Mesenchymal stem cell (in vitro differentiated cells and primary cell): ENCODE data around the gene EPG5.

Experiments
- DNase-seq: peaks from one replicate; pipeline ENCODE4 v3.0.0-alpha.2; 2013
- H2AFZ ChIP-seq: one replicate; pipeline ENCODE4 v1.6.1; 2013; ENCODE audit warnings: low read depth, mild to moderate bottlenecking, control low read depth, inconsistent platforms, low read length, moderate library complexity
- H2AK5ac ChIP-seq: 2 replicates; pipeline ENCODE4 v1.6.1; 2013; ENCODE audit warnings: low read length, moderate library complexity, mild to moderate bottlenecking, inconsistent platforms; ENCODE audit not compliant: severe bottlenecking
- H2BK120ac ChIP-seq: one replicate; pipeline ENCODE4 v1.6.1; 2013; ENCODE audit warnings: low read depth, mild to moderate bottlenecking, inconsistent platforms, low read length, moderate library complexity
- H2BK12ac ChIP-seq, 2 experiments: one replicate each; pipeline ENCODE4 v1.6.1; 2013; ENCODE audit warnings: inconsistent platforms in 2 of 2, low read length in 2 of 2, mild to moderate bottlenecking in 2 of 2, moderate library complexity in 2 of 2, control low read depth in 1 of 2
- H2BK15ac ChIP-seq: one replicate; pipeline ENCODE4 v1.6.1; 2013; ENCODE audit warnings: mild to moderate bottlenecking, low read depth, inconsistent platforms; ENCODE audit not compliant: poor library complexity, severe bottlenecking
- H2BK5ac ChIP-seq: 2 replicates; pipeline ENCODE4 v1.6.1; 2013; ENCODE audit warnings: low read depth, mild to moderate bottlenecking, low read length, control low read depth, inconsistent platforms; ENCODE audit not compliant: poor library complexity, severe bottlenecking
- H3K14ac ChIP-seq, 2 experiments: one replicate each; pipeline ENCODE4 v1.6.1; 2013; ENCODE audit warnings: inconsistent platforms in 2 of 2, low read length in 2 of 2, control low read depth in 1 of 2, mild to moderate bottlenecking in 1 of 2, moderate library complexity in 1 of 2
- H3K18ac ChIP-seq, 2 experiments: one replicate each; pipeline ENCODE4 v1.6.1; 2013; ENCODE audit warnings: inconsistent platforms in 2 of 2, low read length in 2 of 2, control low read depth in 1 of 2, low read depth in 1 of 2, mild to moderate bottlenecking in 1 of 2
- H3K23ac ChIP-seq, 2 experiments: one replicate each; pipeline ENCODE4 v1.6.1; 2013; ENCODE audit warnings: inconsistent platforms in 2 of 2, low read length in 2 of 2, mild to moderate bottlenecking in 2 of 2, moderate library complexity in 2 of 2, control low read depth in 1 of 2
- H3K27ac ChIP-seq: 2 replicates; pipeline ENCODE4 v1.5.1; 2013; ENCODE audit warnings: mild to moderate bottlenecking, moderate library complexity, low read length, control low read depth, inconsistent platforms; ENCODE audit not compliant: poor library complexity, severe bottlenecking
- H3K27me3 ChIP-seq, 2 experiments: 2 replicates each; pipeline versions ENCODE4 v1.6.1 to v1.7.0; 2013; ENCODE audit warnings: low read length in 2 of 2, mild to moderate bottlenecking in 2 of 2, moderate library complexity in 2 of 2, control low read depth in 1 of 2, inconsistent platforms in 1 of 2; ENCODE audit not compliant: control insufficient read depth in 1 of 2, insufficient read depth in 1 of 2
- H3K36me3 ChIP-seq, 2 experiments: 2 replicates each; pipeline versions ENCODE4 v1.6.1 to v1.7.0; 2013; ENCODE audit warnings: low read length in 2 of 2, control low read depth in 1 of 2, inconsistent platforms in 1 of 2, low read depth in 1 of 2, mild to moderate bottlenecking in 1 of 2; ENCODE audit not compliant: insufficient read depth in 2 of 2, control insufficient read depth in 1 of 2
- H3K4ac ChIP-seq, 2 experiments: one replicate each; pipeline ENCODE4 v1.6.1; 2013; ENCODE audit warnings: inconsistent platforms in 2 of 2, low read length in 2 of 2, mild to moderate bottlenecking in 2 of 2, moderate library complexity in 2 of 2, control low read depth in 1 of 2, low read depth in 1 of 2
- H3K4me1 ChIP-seq: 2 replicates; pipeline ENCODE4 v1.6.1; 2013; ENCODE audit warnings: low read depth, low read length, control low read depth; ENCODE audit not compliant: control insufficient read depth, insufficient read depth
- H3K4me2 ChIP-seq: 2 replicates; pipeline ENCODE4 v1.6.1; 2013; ENCODE audit warnings: low read length, mild to moderate bottlenecking, inconsistent platforms; ENCODE audit not compliant: poor library complexity, severe bottlenecking
- H3K4me3 ChIP-seq, 2 experiments: 2 replicates each; pipeline versions ENCODE4 v1.5.1 to v1.7.0; 2013; ENCODE audit warnings: low read length in 2 of 2, mild to moderate bottlenecking in 2 of 2, control low read depth in 1 of 2, low read depth in 1 of 2; ENCODE audit not compliant: insufficient read depth in 1 of 2
- H3K79me1 ChIP-seq: replicated peaks from 2 replicates; pipeline ENCODE4 v1.6.1; 2013; ENCODE audit warnings: mild to moderate bottlenecking, control low read depth, low read length, inconsistent platforms; ENCODE audit not compliant: poor library complexity, severe bottlenecking
- H3K9ac ChIP-seq: 2 replicates; pipeline ENCODE4 v1.7.0; 2013; ENCODE audit warnings: mild to moderate bottlenecking, low read length, moderate library complexity
- H3K9me3 ChIP-seq: 2 replicates; pipeline ENCODE4 v1.7.0; 2013; ENCODE audit warnings: mild to moderate bottlenecking, low read length; ENCODE audit not compliant: control insufficient read depth
- H4K8ac ChIP-seq: one replicate; pipeline ENCODE4 v1.6.1; 2013; ENCODE audit warnings: inconsistent platforms, mild to moderate bottlenecking, low read length, moderate library complexity
- H4K91ac ChIP-seq: one replicate; pipeline ENCODE4 v1.6.1; 2013; ENCODE audit warnings: mild to moderate bottlenecking, low read length, inconsistent platforms
- WGBS: methylation state at CpG from one replicate; pipeline ENCODE4 v1.1.7; 2013; ENCODE audit warnings: mixed read lengths; 5-methylcytosine and 5-hydroxymethylcytosine counted together

Gene EPG5

GRCh38 chr18:45806226-45806625 is 160.9 kb downstream of the EPG5 start:
- Histone ChIP-seq H2BK120ac (peak overlapping the region; percentile 64), H3K79me1 (no peaks in the 10 kb centered on the region), H4K8ac (no peak overlapping the region), H3K4me2 (no peak overlapping the region), H3K27me3 (no peaks in the 10 kb centered on the region), H4K91ac (peak overlapping the region; percentile 92), H3K4me3 (no peak overlapping the region), H2BK12ac (peak overlapping the region in 1 of 2 experiments; percentile 90), H3K4me1 (peaks cover 6% of the 10 kb centered on the region), H2BK5ac (no peak overlapping the region), H3K9ac (peak overlapping the region; percentile 63), H2BK15ac (no peak overlapping the region), H3K18ac (peak overlapping the region; percentile 72 to 86), H3K36me3 (no peaks in the 10 kb centered on the region), H2AFZ (no peak overlapping the region), H3K4ac (no peak overlapping the region), H3K23ac (no peak overlapping the region), H3K9me3 (peaks cover 46% of the 10 kb centered on the region), H3K27ac (no peak overlapping the region), H2AK5ac (no peak overlapping the region), H3K14ac (no peak overlapping the region)
- peak; percentile 90 for DNase-seq
- 43% methylated on average over 2 of the region's 2 CpGs for WGBS

GRCh38 chr18:45805551-45805950 is 161.6 kb downstream of the EPG5 start:
- H4K8ac ChIP-seq = no peak overlapping the region
- no peak overlapping the region for H3K23ac ChIP-seq
- no peaks in the 10 kb centered on the region for H3K79me1 ChIP-seq
- no peak overlapping the region for H2BK12ac ChIP-seq
- no peak overlapping the region for H3K18ac ChIP-seq
- no peak overlapping the region for H3K4me3 ChIP-seq
- H3K9ac ChIP-seq = peak overlapping the region; percentile 16
- H3K9me3 ChIP-seq = peaks cover 46% of the 10 kb centered on the region
- no peak overlapping the region for H2BK5ac ChIP-seq
- no peak overlapping the region for H2BK15ac ChIP-seq
- H3K36me3 ChIP-seq = no peaks in the 10 kb centered on the region
- H3K4me1 ChIP-seq = peaks cover 6% of the 10 kb centered on the region
- no peak overlapping the region for H3K4me2 ChIP-seq
- no peaks in the 10 kb centered on the region for H3K27me3 ChIP-seq
- no peak overlapping the region for H3K27ac ChIP-seq
- H2BK120ac ChIP-seq = no peak overlapping the region
- no peak overlapping the region for H3K4ac ChIP-seq
- no peak for DNase-seq
- H3K14ac ChIP-seq = no peak overlapping the region
- no peak overlapping the region for H2AFZ ChIP-seq
- H2AK5ac ChIP-seq = no peak overlapping the region
- H4K91ac ChIP-seq = no peak overlapping the region

GRCh38 chr18:45802814-45803492 is 164.2 kb downstream of the EPG5 start:
- peaks cover 6% of the 10 kb centered on the region for H3K4me1 ChIP-seq
- peak overlapping the region in 1 of 2 experiments; percentile 75 for H3K4ac ChIP-seq
- H3K27me3 ChIP-seq = no peaks in the 10 kb centered on the region
- H3K36me3 ChIP-seq = no peaks in the 10 kb centered on the region
- H3K27ac ChIP-seq = peak overlapping the region; percentile 95
- H4K8ac ChIP-seq = no peak overlapping the region
- peak overlapping the region; percentile 54 to 83 for H3K18ac ChIP-seq
- H3K14ac ChIP-seq = no peak overlapping the region
- DNase-seq = peak; percentile 98
- H4K91ac ChIP-seq = peak overlapping the region; percentile 34
- no peak overlapping the region for H3K4me3 ChIP-seq
- H2AK5ac ChIP-seq = peak overlapping the region; percentile 14
- peak overlapping the region; percentile 84 for H3K9ac ChIP-seq
- peak overlapping the region in 1 of 2 experiments; percentile 1 for H2BK12ac ChIP-seq
- H3K4me2 ChIP-seq = no peak overlapping the region
- no peak overlapping the region for H3K23ac ChIP-seq
- H2BK120ac ChIP-seq = peak overlapping the region; percentile 54
- H2BK15ac ChIP-seq = no peak overlapping the region
- H2AFZ ChIP-seq = no peak overlapping the region
- H2BK5ac ChIP-seq = peak overlapping the region; percentile 11
- H3K79me1 ChIP-seq = no peaks in the 10 kb centered on the region
- peaks cover 40% of the 10 kb centered on the region for H3K9me3 ChIP-seq
- WGBS = no CpG with 5 or more reads among the region's 2 CpGs

DNA sequence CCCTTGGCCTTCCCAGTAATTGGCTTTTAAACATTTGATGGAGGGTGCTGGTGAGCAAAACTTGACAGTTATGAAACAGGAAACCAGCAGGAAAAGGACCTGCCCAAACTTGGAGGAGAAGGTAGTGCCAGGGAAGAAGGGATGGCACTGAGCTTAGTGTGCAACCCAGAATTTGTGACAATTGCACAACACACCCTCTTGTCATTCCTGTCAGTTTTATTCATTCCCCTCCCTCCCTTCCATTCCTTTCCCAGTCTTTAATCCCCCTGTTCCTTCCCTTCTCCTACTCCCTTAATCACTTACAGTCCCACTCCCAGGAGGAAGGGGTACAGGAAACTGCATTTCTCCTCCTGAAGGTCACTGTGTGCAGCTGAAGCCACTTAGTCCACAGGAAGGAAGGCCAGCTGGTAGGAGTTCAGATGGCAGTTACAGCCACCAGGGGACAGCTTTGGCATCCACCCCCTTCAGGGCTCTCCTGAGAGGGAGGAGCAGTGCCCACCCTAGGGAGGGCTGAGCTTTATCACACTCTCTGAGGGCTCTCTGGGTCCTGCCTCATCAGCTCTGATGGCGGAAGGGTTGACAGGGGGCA is 165.6 kb downstream of the EPG5 start:
- Histone ChIP-seq H3K9ac (peak overlapping the region; percentile 84), H2BK5ac (no peak overlapping the region), H2AK5ac (peak overlapping the region; percentile 11), H3K4me3 (no peak overlapping the region), H3K4me2 (no peak overlapping the region), H3K27ac (no peak overlapping the region), H2BK120ac (peak overlapping the region; percentile 98), H3K79me1 (no peaks in the 10 kb centered on the region), H3K36me3 (no peaks in the 10 kb centered on the region), H3K14ac (peak overlapping the region in 1 of 2 experiments; percentile 93), H3K27me3 (no peaks in the 10 kb centered on the region), H4K8ac (peak overlapping the region; percentile 83), H3K4ac (peak overlapping the region; percentile 76 to 94), H4K91ac (peak overlapping the region; percentile 87), H2AFZ (no peak overlapping the region), H2BK15ac (peak overlapping the region; percentile 87), H2BK12ac (peak overlapping the region; percentile 92 to 95), H3K18ac (peak overlapping the region; percentile 93 to 97), H3K23ac (no peak overlapping the region), H3K4me1 (peaks cover 6% of the 10 kb centered on the region), H3K9me3 (peaks cover 30% of the 10 kb centered on the region)
- DNase-seq = no peak
- no CpG with 5 or more reads among the region's 1 CpG for WGBS
